OCI-LY3 (cell line): Measurements from ENCODE around the gene COL4A2.

Experiments
- CTCF ChIP-seq: fragments of 200-600, 300-600 bp; sonication (generic); IDR thresholded peaks from 2 replicates; pipeline ENCODE4 v1.5.1; 2014; ENCODE audit warnings: antibody characterized with exemption, low read length, low read depth
- EZH2phosphoT487 ChIP-seq: fragments of 200-600 bp; shearing (Covaris generic); IDR thresholded peaks from 2 replicates; pipeline ENCODE4 v1.6.1; 2018; ENCODE audit warnings: antibody characterized with exemption, mixed run types, low read depth

DNA sequence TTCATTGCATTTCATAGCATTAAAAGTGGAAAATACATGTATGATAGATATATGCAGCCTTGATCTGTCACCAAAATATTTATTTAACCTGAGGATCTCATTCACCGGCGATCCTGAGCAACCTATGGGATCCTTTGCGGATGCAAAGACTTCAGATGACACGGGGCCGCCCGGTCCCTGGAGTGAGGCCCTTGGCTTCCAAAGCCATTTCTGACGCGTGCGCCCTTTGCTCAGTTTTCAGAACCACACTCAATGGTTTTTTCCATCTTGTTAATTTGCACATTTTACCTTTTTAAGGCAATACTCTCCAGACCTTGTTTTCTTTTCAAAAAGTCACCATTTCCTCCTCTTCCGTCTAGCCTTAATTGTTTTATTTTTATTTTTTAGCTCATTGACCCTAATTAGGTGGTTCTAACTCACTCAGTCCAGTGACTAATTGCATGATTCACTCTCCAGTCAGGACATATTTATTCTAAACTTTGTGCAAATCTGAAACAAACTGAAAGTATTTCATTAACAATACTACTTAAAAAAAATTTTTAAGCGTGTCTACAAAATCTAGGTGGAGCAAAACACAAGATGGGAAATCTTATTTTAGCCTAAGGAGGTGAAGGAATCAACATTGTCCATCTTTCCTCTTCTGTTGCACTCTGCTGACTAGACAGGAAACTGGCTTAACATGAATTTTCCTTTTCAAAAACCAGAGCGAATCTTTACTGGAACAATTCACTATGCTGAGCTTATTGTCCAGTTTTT lies 48.0 kb upstream of the COL4A2 start:
- TF ChIP-seq CTCF, result no peak
- TF ChIP-seq EZH2phosphoT487, result no peak
